ENCODE results near the gene ADAM12. TPM values are rescaled to one million over a fixed set of nuclear protein-coding genes. Genes with fewer than 3 reads are reported as not detected.

ADAM12 gene
- total RNA-seq, 1 experiment from 2014 or later: 0.24 TPM

DNA sequence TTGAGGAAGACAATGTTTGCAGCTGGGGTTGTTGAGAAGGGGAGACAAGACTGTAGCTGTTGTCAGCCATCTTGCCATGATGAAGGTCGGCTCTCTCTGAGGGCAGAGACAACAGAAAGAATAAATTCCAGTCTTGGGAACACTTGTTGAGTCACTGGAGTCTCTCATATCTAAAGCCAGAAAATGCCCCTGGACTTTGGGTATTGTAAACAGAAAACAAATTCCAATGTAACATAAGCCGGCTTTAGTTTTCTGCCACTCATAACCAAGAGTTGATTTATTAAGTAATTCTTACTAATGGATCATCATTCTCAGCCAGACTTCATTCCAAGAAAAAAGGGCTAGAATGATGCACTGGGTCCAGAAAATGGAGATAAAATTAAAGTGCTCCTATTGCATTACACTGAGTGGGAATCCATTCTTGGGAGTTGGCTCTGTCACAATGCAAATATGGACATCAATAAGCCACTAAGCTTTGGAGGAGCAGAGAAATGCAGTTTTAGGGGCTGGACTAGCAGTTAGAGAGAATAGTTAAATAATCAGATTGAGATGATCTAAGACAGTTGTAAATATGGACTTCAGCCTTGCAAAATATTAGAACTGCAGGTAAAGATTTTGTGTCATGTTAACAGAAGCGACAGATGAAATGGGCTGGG lies 78.9 kb downstream of the ADAM12 start:
- no peak overlapping the region for H3K56ac ChIP-seq (ENCODE audit: insufficient read length, low read depth, low read length)
- no peak overlapping the region for H2BK15ac ChIP-seq (ENCODE audit: low read depth, low read length)
- no peak overlapping the region for H2BK20ac ChIP-seq (ENCODE audit: low read depth, low read length, poor library complexity, severe bottlenecking)
- H3K4ac ChIP-seq (ENCODE audit: low read depth, low read length): no peak overlapping the region
- Mint-ChIP-seq H3K9me3 (peaks cover 0 to 1% of the 10 kb centered on the region in 2 experiments; a peak in 2 of 5 replicates), H3K27ac (peak overlapping the region in 1 of 3 experiments; percentile 24; a peak in 1 of 7 replicates), H3K36me3 (ENCODE audit: insufficient read depth in 1 of 3, low read depth in 3 of 3) (peaks cover 0 to 3% (median 0%) of the 10 kb centered on the region in 3 experiments; a peak in 2 of 7 replicates), H3K4me3 (no peak overlapping the region), H3K27me3 (ENCODE audit: low read depth) (peaks cover 2% of the 10 kb centered on the region; the same call in 1 of the 2 replicates), H3K4me1 (no peaks in the 10 kb centered on the region)
- no peak overlapping the region for H2AFZ ChIP-seq (ENCODE audit: low read length)
- no peaks in the 10 kb centered on the region for H3K79me1 ChIP-seq (ENCODE audit: insufficient read depth, low read depth, low read length, poor library complexity, severe bottlenecking)
- no peak overlapping the region for H3T11ph ChIP-seq (ENCODE audit: low read length)
- TF ChIP-seq, protein P1, sequence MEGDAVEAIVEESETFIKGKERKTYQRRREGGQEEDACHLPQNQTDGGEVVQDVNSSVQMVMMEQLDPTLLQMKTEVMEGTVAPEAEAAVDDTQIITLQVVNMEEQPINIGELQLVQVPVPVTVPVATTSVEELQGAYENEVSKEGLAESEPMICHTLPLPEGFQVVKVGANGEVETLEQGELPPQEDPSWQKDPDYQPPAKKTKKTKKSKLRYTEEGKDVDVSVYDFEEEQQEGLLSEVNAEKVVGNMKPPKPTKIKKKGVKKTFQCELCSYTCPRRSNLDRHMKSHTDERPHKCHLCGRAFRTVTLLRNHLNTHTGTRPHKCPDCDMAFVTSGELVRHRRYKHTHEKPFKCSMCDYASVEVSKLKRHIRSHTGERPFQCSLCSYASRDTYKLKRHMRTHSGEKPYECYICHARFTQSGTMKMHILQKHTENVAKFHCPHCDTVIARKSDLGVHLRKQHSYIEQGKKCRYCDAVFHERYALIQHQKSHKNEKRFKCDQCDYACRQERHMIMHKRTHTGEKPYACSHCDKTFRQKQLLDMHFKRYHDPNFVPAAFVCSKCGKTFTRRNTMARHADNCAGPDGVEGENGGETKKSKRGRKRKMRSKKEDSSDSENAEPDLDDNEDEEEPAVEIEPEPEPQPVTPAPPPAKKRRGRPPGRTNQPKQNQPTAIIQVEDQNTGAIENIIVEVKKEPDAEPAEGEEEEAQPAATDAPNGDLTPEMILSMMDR (conservative IDR thresholded peaks at IDR 0.05): no peak
- no peak overlapping the region for H3K23ac ChIP-seq (ENCODE audit: insufficient read length, low read depth, low read length)
- no peak overlapping the region for H4K8ac ChIP-seq (replicated peaks; ENCODE audit: insufficient read length, low read depth, low read length)
- H3K23me2 ChIP-seq (ENCODE audit: insufficient read length, low read depth, low read length, poor library complexity, severe bottlenecking): no peaks in the 10 kb centered on the region
- WGBS (ENCODE audit: extremely low coverage, insufficient read length, low lambda C conversion rate): no CpG with 5 or more reads among the region's 3 CpGs
- no peak overlapping the region for H3K27ac ChIP-seq (ENCODE audit: insufficient read length, low read depth, low read length)
- H2AK5ac ChIP-seq (ENCODE audit: insufficient read length, low read length): no peak overlapping the region
- no peak overlapping the region for H3K14ac ChIP-seq (ENCODE audit: insufficient read depth, low read length)
- no peaks in the 10 kb centered on the region for H3K4me1 ChIP-seq (ENCODE audit: insufficient read depth, low read length)
- DNase-seq: no peak
- H3K18ac ChIP-seq (ENCODE audit: insufficient read length, low read depth, low read length): no peak overlapping the region
- H2BK120ac ChIP-seq (ENCODE audit: low read depth, low read length, poor library complexity, severe bottlenecking): no peak overlapping the region
- no peak overlapping the region for H3K9ac ChIP-seq (ENCODE audit: extremely low read depth, insufficient read length, low read length)
- no peak overlapping the region for H3K4me2 ChIP-seq (ENCODE audit: insufficient read depth, insufficient read length, low read length)
- H3K27me3 ChIP-seq (ENCODE audit: insufficient read depth, low read length): no peaks in the 10 kb centered on the region
- no peaks in the 10 kb centered on the region for H4K20me1 ChIP-seq (ENCODE audit: control insufficient read depth, insufficient read depth, insufficient read length)
- H3K9me3 ChIP-seq (ENCODE audit: control insufficient read depth, low read depth, low read length): no peaks in the 10 kb centered on the region
- no peak overlapping the region for H4K5ac ChIP-seq (ENCODE audit: insufficient read length, low read depth, low read length)
- H2BK12ac ChIP-seq (ENCODE audit: insufficient read length, low read depth, low read length): no peak overlapping the region
- no peak overlapping the region for H2BK5ac ChIP-seq (ENCODE audit: insufficient read length, low read length)
- H3K79me2 ChIP-seq (ENCODE audit: insufficient read depth, low read length): no peaks in the 10 kb centered on the region
- no peak overlapping the region for H4K91ac ChIP-seq (ENCODE audit: insufficient read length, low read depth, low read length)

Data from H9 (cell line).